Tibial nerve (tissue), 3 donors: ENCODE data around the gene ATXN2L.

Experiments used
- CTCF ChIP-seq, 5 experiments: fragments of 200-600 bp in 3 of 5; fragments of 450-650 bp in 2 of 5; sonication (generic) in 3 of 5; IDR thresholded peaks; one replicate each; pipeline ENCODE4 v1.5.1; 2016 to 2019; ENCODE audit warnings: antibody characterized with exemption in 5 of 5, mild to moderate bottlenecking in 3 of 5, moderate library complexity in 2 of 5
- POLR2A ChIP-seq, 2 donors: fragments of 450-650 bp; IDR thresholded peaks; one replicate each; pipeline ENCODE4 v1.6.1; 2017; ENCODE audit warnings: antibody characterized with exemption in 2 of 2, mild to moderate bottlenecking in 2 of 2, moderate library complexity in 2 of 2

DNA sequence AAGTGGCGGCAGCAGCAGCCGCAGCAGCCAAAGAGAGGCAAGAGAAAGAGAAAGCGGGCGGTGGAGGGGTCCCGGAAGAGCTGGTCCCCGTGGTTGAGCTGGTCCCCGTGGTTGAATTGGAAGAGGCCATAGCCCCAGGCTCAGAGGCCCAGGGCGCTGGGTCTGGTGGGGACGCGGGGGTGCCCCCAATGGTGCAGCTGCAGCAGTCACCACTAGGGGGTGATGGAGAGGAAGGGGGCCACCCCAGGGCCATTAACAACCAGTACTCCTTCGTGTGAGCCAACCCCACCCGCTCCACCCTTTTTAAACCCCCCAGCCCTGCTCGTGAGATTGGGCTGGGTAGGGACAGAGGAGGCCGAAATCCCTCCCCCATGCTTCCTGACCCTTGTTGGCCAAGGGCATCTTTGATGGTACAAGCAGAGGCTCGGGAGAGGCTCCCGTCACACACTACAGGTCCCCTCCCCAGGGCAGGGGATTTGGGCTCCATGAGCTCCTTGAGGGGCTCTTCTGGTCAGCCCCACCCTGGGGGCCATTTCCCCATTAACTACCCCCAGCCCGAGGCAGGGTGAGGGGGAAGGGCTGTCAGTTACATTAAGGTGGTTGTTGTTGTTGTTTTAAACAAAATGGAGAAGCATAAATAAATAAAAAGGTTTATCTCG lies 50.9 kb downstream of the ATXN2L start:
- TF ChIP-seq POLR2A (IDR thresholded peaks at IDR 0.05): no peak
- TF ChIP-seq CTCF (IDR thresholded peaks at IDR 0.05): peak; percentile 33 to 66 (median 45)
